ENCODE measurements around the gene MYH6. TPM values are rescaled to one million over a fixed set of nuclear protein-coding genes. Genes with fewer than 3 reads are reported as not detected.

The MYH6 gene
- total RNA-seq, 4 donors from 2014 or later, result not detected

DNA sequence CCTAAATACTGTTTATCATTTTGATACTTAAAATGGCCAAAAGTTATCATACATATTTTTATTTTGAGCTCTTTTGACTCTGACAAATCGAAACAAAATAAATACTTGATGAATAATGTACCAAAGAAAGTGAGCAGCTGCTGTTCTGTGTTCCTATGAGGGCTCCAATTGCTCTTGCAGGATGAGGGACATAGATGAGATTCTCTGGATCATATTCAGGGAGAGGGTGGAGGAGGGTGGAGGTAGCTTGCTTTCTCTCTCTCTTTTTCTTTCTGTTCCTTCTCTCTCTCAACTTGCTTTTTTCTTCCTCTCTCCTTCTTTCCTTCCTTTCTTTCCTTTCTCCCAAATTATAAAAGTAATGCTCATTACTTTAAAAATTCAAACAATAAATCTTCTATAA, 36.2 kb upstream of the MYH6 start:
- DNase-seq, result no peak
- H3K27me3 ChIP-seq, result no peaks in the 10 kb centered on the region
- no peaks in the 10 kb centered on the region for H3K36me3 ChIP-seq
- 35 to 42% methylated on average over 1 of the region's 1 CpG for WGBS, 2 donors
- H3K4me1 ChIP-seq, result peaks cover 0 to 23% (median 6%) of the 10 kb centered on the region in 3 donors
- intact Hi-C loops (cut with DNase I), result no loop called here
- TF ChIP-seq, protein P1, sequence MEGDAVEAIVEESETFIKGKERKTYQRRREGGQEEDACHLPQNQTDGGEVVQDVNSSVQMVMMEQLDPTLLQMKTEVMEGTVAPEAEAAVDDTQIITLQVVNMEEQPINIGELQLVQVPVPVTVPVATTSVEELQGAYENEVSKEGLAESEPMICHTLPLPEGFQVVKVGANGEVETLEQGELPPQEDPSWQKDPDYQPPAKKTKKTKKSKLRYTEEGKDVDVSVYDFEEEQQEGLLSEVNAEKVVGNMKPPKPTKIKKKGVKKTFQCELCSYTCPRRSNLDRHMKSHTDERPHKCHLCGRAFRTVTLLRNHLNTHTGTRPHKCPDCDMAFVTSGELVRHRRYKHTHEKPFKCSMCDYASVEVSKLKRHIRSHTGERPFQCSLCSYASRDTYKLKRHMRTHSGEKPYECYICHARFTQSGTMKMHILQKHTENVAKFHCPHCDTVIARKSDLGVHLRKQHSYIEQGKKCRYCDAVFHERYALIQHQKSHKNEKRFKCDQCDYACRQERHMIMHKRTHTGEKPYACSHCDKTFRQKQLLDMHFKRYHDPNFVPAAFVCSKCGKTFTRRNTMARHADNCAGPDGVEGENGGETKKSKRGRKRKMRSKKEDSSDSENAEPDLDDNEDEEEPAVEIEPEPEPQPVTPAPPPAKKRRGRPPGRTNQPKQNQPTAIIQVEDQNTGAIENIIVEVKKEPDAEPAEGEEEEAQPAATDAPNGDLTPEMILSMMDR (IDR thresholded peaks at IDR 0.05), result no peak
- TF ChIP-seq POLR2A (IDR thresholded peaks at IDR 0.05), result no peak
- H3K27ac ChIP-seq, result no peak overlapping the region
- H3K4me3 ChIP-seq, result no peak overlapping the region
- no peaks in the 10 kb centered on the region for H3K9me3 ChIP-seq

DNA sequence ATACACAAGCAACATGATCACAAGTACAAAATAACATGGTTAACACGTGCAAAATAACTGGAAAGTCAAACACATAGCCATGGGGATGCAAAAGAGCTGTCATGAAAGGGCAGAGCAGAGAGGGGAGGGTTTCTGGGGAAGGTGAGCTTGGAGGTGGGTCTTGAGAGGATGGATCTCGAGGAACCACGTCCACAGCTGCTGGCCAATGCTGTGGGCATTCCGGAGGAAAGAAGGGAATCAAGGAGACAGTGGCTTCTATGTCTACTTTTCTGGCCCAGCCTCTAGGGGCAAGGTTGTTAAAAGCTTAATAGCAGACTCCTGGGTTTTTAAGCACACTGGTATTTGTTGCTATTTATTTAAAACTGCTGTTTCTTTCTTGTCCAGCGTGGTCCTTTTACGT, 35.8 kb upstream of the MYH6 start:
- TF ChIP-seq POLR2A (IDR thresholded peaks at IDR 0.05), result no peak
- TF ChIP-seq, protein P1 (IDR thresholded peaks at IDR 0.05), result no peak
- H3K27me3 ChIP-seq, result no peaks in the 10 kb centered on the region
- no peak for DNase-seq
- 65 to 73% methylated on average over 6 of the region's 6 CpGs for WGBS, 2 donors
- no peaks in the 10 kb centered on the region for H3K9me3 ChIP-seq
- no peaks in the 10 kb centered on the region for H3K36me3 ChIP-seq
- intact Hi-C loops (cut with DNase I), result no loop called here
- no peak overlapping the region for H3K4me3 ChIP-seq
- H3K27ac ChIP-seq, result no peak overlapping the region
- peaks cover 0 to 23% (median 6%) of the 10 kb centered on the region in 3 donors for H3K4me1 ChIP-seq

DNA sequence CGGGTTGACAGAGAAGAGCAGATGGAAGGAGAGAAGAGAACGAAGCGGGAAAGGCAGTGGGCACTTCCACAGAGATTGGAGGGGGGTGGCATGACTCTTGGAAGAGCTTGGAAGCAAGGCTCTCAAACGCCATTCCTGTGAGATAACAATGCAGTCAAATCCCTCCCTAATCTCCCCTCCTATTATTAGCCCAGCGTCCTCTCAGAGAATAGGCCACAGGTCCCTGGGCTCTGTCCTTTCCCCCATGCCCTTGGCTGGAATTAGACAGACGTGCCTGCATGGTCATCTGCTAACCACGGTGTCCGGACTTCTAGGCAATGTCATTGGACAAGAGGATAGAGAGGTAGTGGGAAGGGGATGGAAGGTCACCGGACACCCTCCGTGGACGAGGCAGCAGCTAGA, 35.3 kb upstream of the MYH6 start:
- intact Hi-C loops (cut with DNase I), result no loop called here
- peaks cover 0 to 23% (median 6%) of the 10 kb centered on the region in 3 donors for H3K4me1 ChIP-seq
- no peak overlapping the region for H3K27ac ChIP-seq
- 68 to 77% methylated on average over 8 to 10 of the region's 11 CpGs for WGBS, 2 donors
- H3K27me3 ChIP-seq, result no peaks in the 10 kb centered on the region
- H3K36me3 ChIP-seq, result no peaks in the 10 kb centered on the region
- no peaks in the 10 kb centered on the region for H3K9me3 ChIP-seq
- H3K4me3 ChIP-seq, result no peak overlapping the region
- TF ChIP-seq, protein P1 (IDR thresholded peaks at IDR 0.05), result no peak
- TF ChIP-seq POLR2A (IDR thresholded peaks at IDR 0.05), result no peak
- no peak for DNase-seq

DNA sequence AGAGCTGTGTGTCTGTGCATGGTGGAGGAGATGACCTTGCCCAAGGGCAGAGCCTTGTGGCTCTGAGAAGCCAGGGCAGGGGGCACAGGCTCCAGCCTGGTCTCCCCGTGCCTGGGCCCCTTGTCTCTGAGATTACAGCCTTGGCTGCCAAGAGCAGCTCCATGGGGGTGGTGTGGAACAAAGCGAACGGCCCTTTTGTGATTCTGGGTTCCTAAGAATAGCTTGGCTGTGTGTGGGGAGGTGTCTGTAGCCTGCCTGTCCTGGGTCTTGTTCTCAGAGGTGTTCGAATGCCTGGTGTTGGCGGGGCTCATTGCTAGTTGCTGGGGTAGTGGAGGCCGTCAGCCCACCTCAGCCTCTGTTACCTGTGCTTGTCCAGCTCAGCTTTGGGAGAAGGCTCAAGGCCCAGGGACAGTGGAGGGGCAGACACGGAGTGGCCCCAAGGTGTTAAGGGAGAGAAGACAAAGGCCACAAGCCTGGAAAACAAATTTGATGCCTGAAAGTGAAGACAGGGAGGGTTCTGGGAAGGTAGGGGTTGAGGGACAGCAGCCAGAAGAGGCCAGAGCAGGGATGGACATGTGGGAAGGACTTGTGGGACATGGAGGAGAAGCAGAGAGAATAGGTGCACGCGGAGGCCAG, 34.8 kb upstream of the MYH6 start:
- TF ChIP-seq, protein P1 (IDR thresholded peaks at IDR 0.05), result no peak
- no peak for TF ChIP-seq POLR2A (IDR thresholded peaks at IDR 0.05)
- Histone ChIP-seq H3K4me3 (no peak overlapping the region), H3K4me1 (peaks cover 0 to 20% (median 6%) of the 10 kb centered on the region in 3 donors), H3K27ac (no peak overlapping the region), H3K36me3 (no peaks in the 10 kb centered on the region), H3K27me3 (no peaks in the 10 kb centered on the region), H3K9me3 (no peaks in the 10 kb centered on the region)
- no peak for DNase-seq
- intact Hi-C loops (cut with DNase I), result no loop called here
- WGBS, 2 donors, result 78 to 81% methylated on average over 4 to 8 of the region's 9 CpGs

DNA sequence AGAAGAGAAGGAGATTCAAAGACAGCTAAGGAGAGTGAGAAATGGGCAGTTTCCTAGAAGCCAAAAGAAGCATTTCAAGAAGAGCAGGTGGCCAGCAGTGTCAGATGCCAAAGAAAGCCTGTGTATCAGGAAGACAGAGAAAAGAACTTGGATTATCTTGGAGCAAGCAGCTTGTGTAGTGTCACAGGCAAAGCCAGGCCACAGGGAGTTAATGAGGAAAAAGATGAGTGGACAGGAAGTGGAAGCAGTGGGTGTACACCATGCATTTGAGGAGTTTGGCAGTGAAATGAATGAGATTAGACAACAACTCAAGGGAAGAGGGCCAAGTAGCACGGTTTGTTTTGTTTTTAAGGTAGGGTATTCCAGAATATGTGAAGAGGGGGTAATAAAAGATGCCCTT, 33.0 kb upstream of the MYH6 start:
- intact Hi-C loops (cut with DNase I), result no loop called here
- Histone ChIP-seq H3K4me1 (peaks cover 0 to 3% (median 0%) of the 10 kb centered on the region in 3 donors), H3K9me3 (no peaks in the 10 kb centered on the region), H3K4me3 (no peak overlapping the region), H3K27me3 (no peaks in the 10 kb centered on the region), H3K36me3 (no peaks in the 10 kb centered on the region), H3K27ac (no peak overlapping the region)
- no peak for DNase-seq
- no peak for TF ChIP-seq POLR2A (IDR thresholded peaks at IDR 0.05)
- TF ChIP-seq, protein P1 (IDR thresholded peaks at IDR 0.05), result no peak
- WGBS, 2 donors, result 7 to 18% methylated on average over 1 of the region's 1 CpG

Data from esophagus squamous epithelium (tissue), 5 donors.